Fibroblast of villous mesenchyme (primary cell): ENCODE data around the gene ACTN3. TPM values are rescaled to one million over a fixed set of nuclear protein-coding genes. Genes with fewer than 3 reads are reported as not detected.

Source experiments
- DNase-seq: peaks from one replicate; pipeline ENCODE4 v3.0.0-alpha.2; 2010; ENCODE audit warnings: low read depth
- H3K4me3 ChIP-seq: 2 replicates; pipeline ENCODE4 v1.5.1; 2011; ENCODE audit warnings: low read depth, mild to moderate bottlenecking, low read length
- total RNA-seq: library from RNA; depleted of rRNA; stranded (reverse); fragments of >200 nt; gene quantifications from 2 replicates; pipeline ENCODE4 v1.2.3, GENCODE V29; 2012
- TF ChIP-seq, protein P1 (sequence below): IDR thresholded peaks from 2 replicates; pipeline ENCODE4 v1.5.1; 2012; ENCODE audit warnings: low read depth, mild to moderate bottlenecking, low read length; ENCODE audit not compliant: insufficient read depth

The ACTN3 gene
- total RNA-seq: under 0.01 TPM in 1 of 2 replicates, not detected in the other

- H3K4me3 ChIP-seq: peak within 1 kb of the TSS; percentile 68
- TF ChIP-seq, protein P1, sequence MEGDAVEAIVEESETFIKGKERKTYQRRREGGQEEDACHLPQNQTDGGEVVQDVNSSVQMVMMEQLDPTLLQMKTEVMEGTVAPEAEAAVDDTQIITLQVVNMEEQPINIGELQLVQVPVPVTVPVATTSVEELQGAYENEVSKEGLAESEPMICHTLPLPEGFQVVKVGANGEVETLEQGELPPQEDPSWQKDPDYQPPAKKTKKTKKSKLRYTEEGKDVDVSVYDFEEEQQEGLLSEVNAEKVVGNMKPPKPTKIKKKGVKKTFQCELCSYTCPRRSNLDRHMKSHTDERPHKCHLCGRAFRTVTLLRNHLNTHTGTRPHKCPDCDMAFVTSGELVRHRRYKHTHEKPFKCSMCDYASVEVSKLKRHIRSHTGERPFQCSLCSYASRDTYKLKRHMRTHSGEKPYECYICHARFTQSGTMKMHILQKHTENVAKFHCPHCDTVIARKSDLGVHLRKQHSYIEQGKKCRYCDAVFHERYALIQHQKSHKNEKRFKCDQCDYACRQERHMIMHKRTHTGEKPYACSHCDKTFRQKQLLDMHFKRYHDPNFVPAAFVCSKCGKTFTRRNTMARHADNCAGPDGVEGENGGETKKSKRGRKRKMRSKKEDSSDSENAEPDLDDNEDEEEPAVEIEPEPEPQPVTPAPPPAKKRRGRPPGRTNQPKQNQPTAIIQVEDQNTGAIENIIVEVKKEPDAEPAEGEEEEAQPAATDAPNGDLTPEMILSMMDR: no peak
- peak; percentile 66 for DNase-seq
Measured at GRCh38 chr11:66546368-66546965, at the start of gene ACTN3. Gene ACTN3, plus strand, starts transcription at chr11:66546903. Its CDS starts 35 bp downstream, at chr11:66546938.

DNA sequence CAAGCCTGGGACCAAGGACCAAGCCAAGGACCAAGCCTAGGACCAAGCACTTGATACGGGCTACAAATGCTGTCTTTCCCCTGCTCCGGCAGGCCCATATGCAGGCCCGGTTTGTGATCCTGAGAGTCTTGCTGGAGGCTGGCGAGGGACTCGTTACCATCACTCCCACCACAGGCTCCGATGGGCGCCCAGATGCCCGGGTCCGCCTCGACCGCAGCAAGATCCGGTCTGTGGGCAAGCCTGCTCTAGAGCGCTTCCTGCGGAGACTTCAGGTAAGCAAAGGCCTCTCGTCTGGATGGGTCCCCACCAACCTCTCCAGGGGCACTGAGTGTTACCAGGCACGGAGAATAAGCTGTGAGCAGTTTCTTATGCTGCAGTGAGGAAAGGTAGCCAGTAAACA, 49.5 kb upstream of the ACTN3 start:
- H3K4me3 ChIP-seq: no peak overlapping the region
- TF ChIP-seq, protein P1: no peak
- DNase-seq: no peak

- no peak overlapping the region for H3K4me3 ChIP-seq
- DNase-seq: no peak
- TF ChIP-seq, protein P1: no peak
Measured at GRCh38 chr11:66498506-66498905, 48.2 kb upstream of the ACTN3 start.

GRCh38 chr11:66505276-66505816, 41.4 kb upstream of the ACTN3 start:
- H3K4me3 ChIP-seq: no peak overlapping the region
- TF ChIP-seq, protein P1: no peak
- DNase-seq: no peak

GRCh38 chr11:66509131-66509561, 37.6 kb upstream of the ACTN3 start:
- peak; percentile 32 for DNase-seq
- TF ChIP-seq, protein P1: no peak
- no peak overlapping the region for H3K4me3 ChIP-seq

GRCh38 chr11:66510271-66510989, 36.3 kb upstream of the ACTN3 start, which contains the start of gene BBS1:
Gene BBS1, plus strand, starts transcription at chr11:66510635. Its CDS starts 25 bp downstream, at chr11:66510660.
- H3K4me3 ChIP-seq: peak within 1 kb of the TSS; percentile 99
- TF ChIP-seq, protein P1: no peak

More at GRCh38 chr11:66510271-66510989, 36.3 kb upstream of the ACTN3 start, which contains the start of gene BBS1:
- DNase-seq: peak; percentile 77
